ENCODE data around the gene INA.

Gene INA

DNA sequence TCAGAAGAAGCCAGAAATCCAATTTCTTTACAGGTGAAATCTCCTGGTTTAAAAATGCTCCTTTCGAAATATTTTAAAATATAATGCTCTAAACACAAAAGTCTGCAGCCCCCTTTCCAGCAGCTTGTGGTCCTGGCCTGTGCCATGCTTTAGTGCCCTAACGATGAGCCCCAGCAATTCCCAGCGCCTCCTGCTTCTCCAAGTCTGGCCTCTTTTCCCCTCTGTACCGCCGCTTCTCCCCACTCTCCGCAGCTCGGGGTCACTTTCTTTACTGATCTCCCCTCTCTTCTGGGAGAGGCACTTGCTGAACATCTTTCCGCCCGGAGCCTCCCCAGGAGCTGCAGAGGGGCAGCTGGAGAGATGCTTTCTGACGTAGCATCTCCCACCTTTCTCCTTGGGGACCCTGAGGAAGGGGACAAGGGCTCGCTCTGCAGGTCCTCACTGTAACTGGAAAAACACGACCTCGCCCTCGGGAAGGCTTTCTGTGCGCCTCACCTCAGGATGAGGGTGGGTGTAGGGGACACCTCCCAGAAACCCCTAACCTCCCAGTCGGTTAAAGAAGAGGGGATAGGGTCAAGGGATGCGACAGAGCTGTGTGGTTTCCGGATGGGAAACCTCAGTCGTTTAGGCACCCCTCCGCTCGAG is 565 bp upstream of the INA start:
- DNase-seq, result no peak

DNA sequence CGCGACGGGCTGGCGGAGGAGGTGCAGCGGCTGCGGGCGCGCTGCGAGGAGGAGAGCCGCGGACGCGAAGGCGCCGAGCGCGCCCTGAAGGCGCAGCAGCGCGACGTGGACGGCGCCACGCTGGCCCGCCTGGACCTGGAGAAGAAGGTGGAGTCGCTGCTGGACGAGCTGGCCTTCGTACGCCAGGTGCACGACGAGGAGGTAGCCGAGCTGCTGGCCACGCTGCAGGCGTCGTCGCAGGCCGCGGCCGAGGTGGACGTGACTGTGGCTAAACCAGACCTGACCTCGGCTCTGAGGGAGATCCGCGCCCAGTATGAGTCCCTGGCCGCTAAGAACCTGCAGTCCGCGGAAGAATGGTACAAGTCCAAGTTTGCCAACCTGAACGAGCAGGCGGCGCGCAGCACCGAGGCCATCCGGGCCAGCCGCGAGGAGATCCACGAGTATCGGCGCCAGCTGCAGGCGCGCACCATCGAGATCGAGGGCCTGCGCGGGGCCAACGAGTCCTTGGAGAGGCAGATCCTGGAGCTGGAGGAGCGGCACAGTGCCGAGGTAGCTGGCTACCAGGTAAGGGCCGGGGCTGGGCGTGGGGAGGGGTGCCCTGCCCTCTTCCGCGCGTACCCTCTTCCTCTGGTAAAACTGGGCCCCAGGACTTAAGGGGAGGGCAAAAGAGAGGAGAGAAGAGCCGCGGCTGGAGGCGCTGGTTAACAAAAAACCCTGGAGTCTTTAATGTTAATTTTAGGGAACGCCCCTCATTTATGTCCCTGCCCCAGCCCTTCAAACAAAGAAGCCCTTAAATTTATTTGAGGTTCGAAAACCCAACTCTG is 987 bp downstream of the INA start:
- no peak for DNase-seq

DNA sequence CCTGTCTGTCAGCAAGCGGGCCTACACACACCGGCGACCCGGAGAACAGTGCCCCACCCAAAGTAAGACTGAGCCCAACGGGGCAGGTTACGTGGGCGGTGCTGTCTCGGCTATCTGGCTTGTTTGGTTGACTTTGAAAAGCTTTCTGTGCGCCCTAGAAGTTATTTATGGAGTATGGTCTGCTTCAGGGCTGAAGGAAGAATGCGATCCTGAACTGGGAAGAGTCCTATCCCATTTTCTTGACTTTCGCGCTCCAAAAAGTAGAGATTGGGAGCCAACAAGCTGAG is 1.5 kb downstream of the INA start:
- DNase-seq, result no peak

GRCh38 chr10:103278862-103279298 is 1.9 kb downstream of the INA start:
- peak; percentile 68 for DNase-seq

DNA sequence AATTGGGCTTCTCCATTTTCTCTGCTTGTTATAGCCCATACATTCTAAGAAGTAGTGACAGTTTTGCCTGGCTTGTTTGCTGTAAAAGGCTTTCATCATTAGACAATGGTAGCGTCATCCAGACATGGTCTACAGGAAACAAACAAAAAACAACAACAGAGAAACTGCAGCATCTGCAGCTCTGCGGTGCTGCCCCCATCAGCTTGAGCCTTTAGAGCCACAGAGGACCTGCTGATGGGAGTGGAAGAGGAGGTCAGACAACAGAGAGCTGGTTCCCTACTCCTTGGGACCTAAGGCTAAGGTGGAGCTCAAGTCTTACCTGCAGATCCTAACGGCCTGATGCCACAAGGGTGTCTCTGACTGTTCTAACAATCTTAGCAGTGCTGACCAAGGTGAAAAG is 3.1 kb downstream of the INA start:
- DNase-seq, result no peak

DNA sequence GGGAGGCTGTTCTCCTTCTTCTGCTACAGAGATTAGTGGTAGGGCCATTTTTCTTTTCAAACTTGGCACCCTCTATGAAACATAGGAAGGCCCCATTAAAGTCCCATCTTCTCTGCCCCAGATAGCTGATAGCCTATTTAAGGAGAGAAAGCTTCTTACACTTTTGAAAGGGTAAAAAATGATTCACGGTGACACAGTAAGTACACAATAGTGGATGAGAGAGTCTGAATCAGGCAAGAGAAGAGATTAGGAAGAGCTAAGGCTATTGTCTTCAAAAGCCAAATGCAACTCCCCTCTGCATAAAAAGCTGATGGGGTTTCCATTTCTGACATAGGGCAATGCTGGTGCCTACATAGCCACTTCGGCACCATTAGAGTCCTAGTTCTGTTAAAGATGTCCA is 3.6 kb downstream of the INA start:
- no peak for DNase-seq

DNA sequence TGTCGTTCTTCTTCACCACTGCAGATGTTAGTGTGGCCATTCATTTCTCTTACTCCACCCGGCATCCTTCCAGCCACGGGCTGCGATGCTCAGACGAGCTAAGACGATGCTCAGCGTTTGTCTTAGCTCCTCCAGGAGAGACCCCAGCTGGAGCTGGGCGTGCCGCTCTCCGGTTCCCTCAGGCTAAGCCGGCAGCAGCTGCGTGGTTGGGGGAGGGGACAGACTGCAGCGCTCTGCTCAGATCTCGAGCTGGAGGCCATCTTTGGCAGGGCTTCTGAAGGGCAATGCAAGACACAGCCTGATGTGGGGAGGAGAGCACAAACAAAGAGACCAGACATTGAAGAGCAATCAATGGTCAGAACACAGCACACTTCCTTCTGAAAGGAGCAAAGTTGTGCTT is 4.8 kb downstream of the INA start:
- peak; percentile 66 for DNase-seq

GRCh38 chr10:103282961-103283360 is 6.0 kb downstream of the INA start:
- DNase-seq, result no peak

GRCh38 chr10:103284170-103284569 is 7.2 kb downstream of the INA start:
- DNase-seq, result no peak

DNA sequence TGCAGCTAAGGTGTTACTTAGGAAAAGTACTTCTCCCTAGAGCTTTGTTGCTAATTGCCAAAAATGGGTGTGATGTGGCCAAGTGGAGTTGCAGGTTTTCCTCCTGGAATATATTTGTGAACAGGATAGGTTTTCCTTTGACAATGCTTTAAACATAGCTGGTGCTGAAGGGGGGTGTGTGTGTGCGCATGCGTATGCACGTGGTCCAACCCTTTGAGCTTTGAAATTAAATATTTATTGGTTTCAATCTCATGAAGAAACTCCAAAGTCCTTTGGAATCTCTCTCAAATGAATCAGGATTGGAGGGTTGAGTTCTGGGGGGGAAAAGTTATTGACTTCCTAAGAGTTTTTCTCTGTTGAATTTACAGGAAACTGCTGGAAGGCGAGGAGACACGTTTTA is 11.1 kb downstream of the INA start:
- no peak for DNase-seq

DNA sequence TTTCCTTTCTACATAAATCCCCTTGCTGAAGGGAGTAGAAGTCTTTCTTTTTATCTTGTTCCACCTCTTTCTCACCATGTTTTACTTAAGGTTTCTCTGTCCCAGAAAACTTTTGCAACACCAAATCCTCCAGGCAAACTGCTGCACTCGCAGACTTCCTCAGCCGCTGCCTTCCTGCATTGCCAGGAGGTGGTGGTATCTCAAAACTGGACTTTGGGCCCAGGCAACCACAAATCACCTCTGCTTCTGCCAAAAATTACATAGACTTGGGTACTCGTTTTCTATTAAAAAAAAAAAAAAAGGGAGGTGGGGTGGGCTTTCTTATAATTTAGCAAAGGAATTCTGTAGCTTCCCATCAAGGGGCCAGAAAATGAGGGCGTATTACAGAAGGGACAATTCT is 14.7 kb downstream of the INA start:
- DNase-seq, result no peak

- no peak for DNase-seq
Measured at GRCh38 chr10:103295374-103296015, 18.6 kb downstream of the INA start.

GRCh38 chr10:103307594-103307993 is 30.7 kb downstream of the INA start:
- DNase-seq, result no peak

GRCh38 chr10:103310197-103310596 is 33.3 kb downstream of the INA start:
- DNase-seq, result no peak

DNA sequence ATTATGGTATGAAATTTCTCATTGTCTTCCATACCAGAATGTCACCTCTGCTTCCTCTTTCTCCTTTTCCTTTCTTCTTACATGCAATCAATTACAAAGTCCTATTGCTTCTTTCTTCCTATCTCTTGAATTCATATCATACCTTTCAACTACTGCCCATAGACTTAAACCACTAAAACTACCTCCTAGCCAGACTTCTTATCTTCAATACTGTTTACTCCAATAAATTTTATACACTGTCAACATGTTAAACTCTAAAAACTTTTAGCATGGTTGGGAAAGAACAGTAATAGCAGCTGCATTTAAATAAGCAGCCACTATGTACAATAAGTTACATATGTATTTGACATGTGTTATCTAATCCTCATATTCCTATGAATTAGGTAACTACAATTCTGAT is 39.1 kb downstream of the INA start:
- DNase-seq, result no peak

GRCh38 chr10:103327906-103328305 is 51.0 kb downstream of the INA start:
- no peak for DNase-seq

GRCh38 chr10:103333934-103334520 is 57.1 kb downstream of the INA start:
- DNase-seq, result no peak

GRCh38 chr10:103334567-103334966 is 57.6 kb downstream of the INA start:
- no peak for DNase-seq

DNA sequence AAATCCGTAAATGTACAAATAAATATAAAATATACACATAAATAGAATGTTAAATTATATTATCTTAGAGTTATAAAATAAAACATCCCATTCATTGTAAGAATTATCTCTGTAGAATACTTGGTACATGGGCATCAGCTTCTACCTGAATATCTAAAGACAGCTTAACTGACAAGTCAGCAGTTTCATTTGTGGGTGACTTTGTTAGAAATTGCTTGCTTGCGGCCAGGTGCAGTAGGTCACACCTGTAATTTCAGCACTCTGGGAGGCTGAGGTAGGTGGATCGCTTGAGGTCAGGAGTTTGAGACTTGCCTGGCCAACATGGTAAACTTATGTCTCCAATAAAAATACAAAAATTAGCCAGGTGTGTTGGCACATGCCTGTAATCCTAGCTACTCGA is 59.4 kb downstream of the INA start:
- DNase-seq, result no peak
